ENCODE measurements around the gene ABLIM2. TPM values are rescaled to one million over a fixed set of nuclear protein-coding genes. Genes with fewer than 3 reads are reported as not detected.

The ABLIM2 gene
- total and polyA plus RNA-seq, 2 donors (not counting 1 experiment from before 2014, with no cell fraction given): 3.3 to 79.0 TPM

DNA sequence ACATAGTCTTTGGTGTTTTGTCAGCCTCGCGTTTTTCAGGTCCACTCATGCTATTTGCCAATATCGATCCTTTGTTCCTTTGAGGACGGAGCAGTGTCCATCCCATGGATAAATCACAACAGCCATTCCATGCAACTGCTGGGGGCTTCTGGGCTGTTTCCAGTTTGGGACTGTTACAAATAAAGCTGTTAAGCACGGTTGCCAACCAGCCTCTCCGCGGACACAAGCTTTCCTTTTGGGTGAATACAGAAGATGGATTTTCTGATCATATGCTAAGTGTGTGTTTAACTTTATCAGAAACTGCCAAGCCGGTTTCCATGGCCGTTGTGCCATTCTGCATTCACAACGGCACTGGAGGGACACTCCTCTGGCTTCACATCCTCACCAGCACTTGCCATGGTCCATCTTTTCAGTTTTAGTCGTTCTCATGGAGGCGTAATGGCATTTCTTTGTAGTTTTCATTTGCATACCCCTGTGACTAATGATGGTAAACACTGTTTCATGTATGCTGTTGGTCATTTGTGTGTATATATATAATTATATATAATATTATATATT lies 67.8 kb downstream of the ABLIM2 start:
- WGBS (ENCODE audit: insufficient coverage): 76% methylated on average over 7 of the region's 12 CpGs
- H3K4me1 Mint-ChIP-seq: no peaks in the 10 kb centered on the region
- Histone ChIP-seq H3K36me3 (replicated peaks in 1 of 2; ENCODE audit: control extremely low read depth in 1 of 2, control insufficient read depth in 1 of 2, extremely low read depth in 1 of 2, insufficient read depth in 2 of 2, low read length in 1 of 2) (no peaks in the 10 kb centered on the region), H3K27ac (ENCODE audit: low read length in 2 of 2) (no peak overlapping the region), H3K79me2 (ENCODE audit: control insufficient read depth, insufficient read depth, low read length) (no peaks in the 10 kb centered on the region), H3K4me3 (ENCODE audit: control extremely low read depth in 1 of 5, extremely low read depth in 1 of 5, insufficient read depth in 1 of 5, low read depth in 2 of 5, low read length in 4 of 5) (no peak overlapping the region), H2AFZ (ENCODE audit: insufficient read depth, low read depth, low read length, poor library complexity, severe bottlenecking) (no peak overlapping the region), H3K4me1 (ENCODE audit: control insufficient read depth in 2 of 2, insufficient read depth in 2 of 2, low read length in 2 of 2) (no peaks in the 10 kb centered on the region), H3K9me3 (ENCODE audit: control extremely low read depth in 1 of 3, control insufficient read depth in 2 of 3, insufficient read depth in 1 of 3, low read length in 2 of 3) (peaks cover 2 to 21% (median 13%) of the 10 kb centered on the region in 3 donors), H4K20me1 (ENCODE audit: control insufficient read depth, insufficient read depth, low read length, poor library complexity, severe bottlenecking) (no peaks in the 10 kb centered on the region), H3K27me3 (replicated peaks in 1 of 4; ENCODE audit: control extremely low read depth in 1 of 4, control insufficient read depth in 3 of 4, insufficient read depth in 4 of 4, low read length in 3 of 4) (no peaks in the 10 kb centered on the region), H3K4me2 (replicated peaks; ENCODE audit: low read depth, low read length, poor library complexity, severe bottlenecking) (no peak overlapping the region), H3K9ac (ENCODE audit: low read length) (no peak overlapping the region)
- H3K27ac Mint-ChIP-seq: no peak overlapping the region
- CTCF ChIA-PET: no interaction called here
- H3K4me3 Mint-ChIP-seq: no peak overlapping the region
- POLR2A ChIA-PET: no interaction called here
- no peak for DNase-seq
- no peak for ATAC-seq (ENCODE audit: low read depth)
- no peaks in the 10 kb centered on the region for H3K27me3 Mint-ChIP-seq
- TF ChIP-seq EZH2 (IDR thresholded peaks at IDR 0.05; ENCODE audit: borderline replicate concordance, insufficient read depth, low read depth, low read length, poor library complexity, severe bottlenecking): no peak
- TF ChIP-seq, protein P1, sequence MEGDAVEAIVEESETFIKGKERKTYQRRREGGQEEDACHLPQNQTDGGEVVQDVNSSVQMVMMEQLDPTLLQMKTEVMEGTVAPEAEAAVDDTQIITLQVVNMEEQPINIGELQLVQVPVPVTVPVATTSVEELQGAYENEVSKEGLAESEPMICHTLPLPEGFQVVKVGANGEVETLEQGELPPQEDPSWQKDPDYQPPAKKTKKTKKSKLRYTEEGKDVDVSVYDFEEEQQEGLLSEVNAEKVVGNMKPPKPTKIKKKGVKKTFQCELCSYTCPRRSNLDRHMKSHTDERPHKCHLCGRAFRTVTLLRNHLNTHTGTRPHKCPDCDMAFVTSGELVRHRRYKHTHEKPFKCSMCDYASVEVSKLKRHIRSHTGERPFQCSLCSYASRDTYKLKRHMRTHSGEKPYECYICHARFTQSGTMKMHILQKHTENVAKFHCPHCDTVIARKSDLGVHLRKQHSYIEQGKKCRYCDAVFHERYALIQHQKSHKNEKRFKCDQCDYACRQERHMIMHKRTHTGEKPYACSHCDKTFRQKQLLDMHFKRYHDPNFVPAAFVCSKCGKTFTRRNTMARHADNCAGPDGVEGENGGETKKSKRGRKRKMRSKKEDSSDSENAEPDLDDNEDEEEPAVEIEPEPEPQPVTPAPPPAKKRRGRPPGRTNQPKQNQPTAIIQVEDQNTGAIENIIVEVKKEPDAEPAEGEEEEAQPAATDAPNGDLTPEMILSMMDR (IDR thresholded peaks at IDR 0.05): no peak
- H3K9me3 Mint-ChIP-seq (ENCODE audit: insufficient read depth): peaks cover 6% of the 10 kb centered on the region
- intact Hi-C loops (cut with micrococcal nuclease): no loop called here

DNA sequence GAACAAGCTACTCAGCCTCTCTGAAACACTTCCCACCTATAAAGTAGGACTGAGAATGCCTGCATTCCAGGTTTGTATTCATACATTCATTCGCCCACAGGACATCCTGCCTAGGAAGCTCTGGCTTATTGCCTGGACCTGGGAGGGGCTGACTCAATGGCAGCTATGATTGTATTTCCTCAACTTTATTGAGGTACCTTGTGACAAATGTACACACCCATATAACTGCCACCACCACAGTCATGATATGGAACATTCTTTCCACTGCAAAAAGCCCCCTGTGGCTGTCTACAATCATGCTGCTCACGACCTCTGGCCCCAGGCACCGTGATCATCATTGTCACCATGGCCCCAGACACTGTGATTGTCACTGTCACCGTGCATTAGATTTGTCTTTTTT lies 68.3 kb downstream of the ABLIM2 start:
- 70% methylated on average over 4 of the region's 4 CpGs for WGBS (ENCODE audit: insufficient coverage)
- ChIA-PET CTCF (no interaction called here), POLR2A (interaction anchor here (0.6 kb wide), 1 partner anchor 148 kb away, joined by 3 read pairs; no protein-coding TSS in a partner anchor)
- no peak overlapping the region for H3K4me3 ChIP-seq (ENCODE audit: control extremely low read depth in 1 of 5, extremely low read depth in 1 of 5, insufficient read depth in 1 of 5, low read depth in 2 of 5, low read length in 4 of 5)
- no peaks in the 10 kb centered on the region for H3K4me1 ChIP-seq (ENCODE audit: control insufficient read depth in 2 of 2, insufficient read depth in 2 of 2, low read length in 2 of 2)
- DNase-seq (no peak), ATAC-seq (ENCODE audit: low read depth) (no peak)
- no peaks in the 10 kb centered on the region for H3K27me3 ChIP-seq (replicated peaks in 1 of 4; ENCODE audit: control extremely low read depth in 1 of 4, control insufficient read depth in 3 of 4, insufficient read depth in 4 of 4, low read length in 3 of 4)
- no peak overlapping the region for H3K27ac Mint-ChIP-seq
- H3K9me3 Mint-ChIP-seq (ENCODE audit: insufficient read depth): peaks cover 6% of the 10 kb centered on the region
- H4K20me1 ChIP-seq (ENCODE audit: control insufficient read depth, insufficient read depth, low read length, poor library complexity, severe bottlenecking): no peaks in the 10 kb centered on the region
- H3K27me3 Mint-ChIP-seq: no peaks in the 10 kb centered on the region
- no peak overlapping the region for H3K9ac ChIP-seq (ENCODE audit: low read length)
- intact Hi-C loops (cut with micrococcal nuclease): no loop called here
- H3K9me3 ChIP-seq (ENCODE audit: control extremely low read depth in 1 of 3, control insufficient read depth in 2 of 3, insufficient read depth in 1 of 3, low read length in 2 of 3): peaks cover 2 to 16% (median 13%) of the 10 kb centered on the region in 3 donors
- H3K4me1 Mint-ChIP-seq: no peaks in the 10 kb centered on the region
- no peaks in the 10 kb centered on the region for H3K36me3 ChIP-seq (replicated peaks in 1 of 2; ENCODE audit: control extremely low read depth in 1 of 2, control insufficient read depth in 1 of 2, extremely low read depth in 1 of 2, insufficient read depth in 2 of 2, low read length in 1 of 2)
- no peaks in the 10 kb centered on the region for H3K79me2 ChIP-seq (ENCODE audit: control insufficient read depth, insufficient read depth, low read length)
- H3K4me2 ChIP-seq (replicated peaks; ENCODE audit: low read depth, low read length, poor library complexity, severe bottlenecking): no peak overlapping the region
- TF ChIP-seq, protein P1 (IDR thresholded peaks at IDR 0.05): no peak
- no peak for TF ChIP-seq EZH2 (IDR thresholded peaks at IDR 0.05; ENCODE audit: borderline replicate concordance, insufficient read depth, low read depth, low read length, poor library complexity, severe bottlenecking)
- no peak overlapping the region for H2AFZ ChIP-seq (ENCODE audit: insufficient read depth, low read depth, low read length, poor library complexity, severe bottlenecking)
- no peak overlapping the region for H3K27ac ChIP-seq (ENCODE audit: low read length in 2 of 2)
- no peak overlapping the region for H3K4me3 Mint-ChIP-seq
